IPS-NIHi11 (cell line): Measurements from ENCODE around the gene FAM120C.

Experiments
- DNase-seq: peaks from one replicate; pipeline ENCODE4 v3.0.0; 2012; ENCODE audit warnings: mixed read lengths, low spot score

Gene FAM120C

GRCh38 chrX:54043056-54043455 is 140.0 kb downstream of the FAM120C start:
- DNase-seq: no peak

- DNase-seq: peak; percentile 43
Observed at GRCh38 chrX:54042609-54043021, 140.4 kb downstream of the FAM120C start.

- DNase-seq: no peak
Observed at GRCh38 chrX:54030329-54030728, 152.7 kb downstream of the FAM120C start.

GRCh38 chrX:54029529-54030143 is 153.4 kb downstream of the FAM120C start:
- peak; percentile 7 for DNase-seq

GRCh38 chrX:54024350-54024749 is 158.7 kb downstream of the FAM120C start:
- no peak for DNase-seq
